ENCODE results near the gene TCF7L2.

DNA sequence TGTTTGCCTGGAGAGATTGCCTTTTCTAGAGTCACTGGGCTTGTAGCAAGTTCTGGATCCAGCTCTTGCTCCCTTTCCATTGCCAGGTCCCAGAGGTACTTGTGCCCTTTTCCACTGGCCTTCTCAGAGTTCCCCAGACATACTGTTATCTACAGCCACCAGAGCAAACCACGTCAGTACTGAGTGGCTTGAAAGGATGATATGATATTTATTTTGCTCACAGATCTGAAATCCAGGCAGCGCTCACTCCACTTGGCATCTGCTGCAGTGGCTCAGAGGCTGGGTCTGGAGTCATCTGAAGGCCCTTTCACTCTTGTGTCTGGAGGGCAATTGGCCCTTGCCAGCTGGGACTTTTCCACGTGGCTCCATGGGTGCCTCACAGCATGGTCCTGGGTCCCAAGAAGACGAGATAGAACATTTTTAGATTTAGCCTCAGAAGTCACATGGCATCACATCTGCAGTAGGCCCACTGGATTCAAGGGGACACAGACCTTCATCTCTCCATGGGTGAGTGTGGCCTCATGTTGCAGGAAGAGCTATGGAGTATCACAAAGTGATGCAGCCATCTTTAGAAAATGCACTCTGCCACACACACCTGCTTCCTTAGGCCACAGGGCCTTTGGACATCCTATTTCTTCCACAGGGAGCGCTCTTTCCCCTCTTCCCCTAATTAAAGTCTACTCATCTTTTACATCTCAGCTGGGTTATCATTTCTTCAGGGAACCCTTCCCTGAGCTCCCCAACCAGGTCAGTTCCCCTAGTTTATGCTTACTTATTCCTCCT lies 22.9 kb upstream of the TCF7L2 start:
- TF ChIP-seq, protein P1, sequence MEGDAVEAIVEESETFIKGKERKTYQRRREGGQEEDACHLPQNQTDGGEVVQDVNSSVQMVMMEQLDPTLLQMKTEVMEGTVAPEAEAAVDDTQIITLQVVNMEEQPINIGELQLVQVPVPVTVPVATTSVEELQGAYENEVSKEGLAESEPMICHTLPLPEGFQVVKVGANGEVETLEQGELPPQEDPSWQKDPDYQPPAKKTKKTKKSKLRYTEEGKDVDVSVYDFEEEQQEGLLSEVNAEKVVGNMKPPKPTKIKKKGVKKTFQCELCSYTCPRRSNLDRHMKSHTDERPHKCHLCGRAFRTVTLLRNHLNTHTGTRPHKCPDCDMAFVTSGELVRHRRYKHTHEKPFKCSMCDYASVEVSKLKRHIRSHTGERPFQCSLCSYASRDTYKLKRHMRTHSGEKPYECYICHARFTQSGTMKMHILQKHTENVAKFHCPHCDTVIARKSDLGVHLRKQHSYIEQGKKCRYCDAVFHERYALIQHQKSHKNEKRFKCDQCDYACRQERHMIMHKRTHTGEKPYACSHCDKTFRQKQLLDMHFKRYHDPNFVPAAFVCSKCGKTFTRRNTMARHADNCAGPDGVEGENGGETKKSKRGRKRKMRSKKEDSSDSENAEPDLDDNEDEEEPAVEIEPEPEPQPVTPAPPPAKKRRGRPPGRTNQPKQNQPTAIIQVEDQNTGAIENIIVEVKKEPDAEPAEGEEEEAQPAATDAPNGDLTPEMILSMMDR (IDR thresholded peaks at IDR 0.05): no peak
- no peak for TF ChIP-seq POLR2A (IDR thresholded peaks at IDR 0.05)

Measured in body of pancreas (tissue), 4 donors.